Mesenchymal stem cell (in vitro differentiated cells and primary cell): ENCODE measurements around the gene SLCO2B1.

ENCODE experiments used
- DNase-seq: peaks from one replicate; pipeline ENCODE4 v3.0.0-alpha.2; 2013
- H2AFZ ChIP-seq: one replicate; pipeline ENCODE4 v1.6.1; 2013; ENCODE audit warnings: low read depth, mild to moderate bottlenecking, control low read depth, inconsistent platforms, low read length, moderate library complexity
- H2AK5ac ChIP-seq: 2 replicates; pipeline ENCODE4 v1.6.1; 2013; ENCODE audit warnings: low read length, moderate library complexity, mild to moderate bottlenecking, inconsistent platforms; ENCODE audit not compliant: severe bottlenecking
- H2BK120ac ChIP-seq: one replicate; pipeline ENCODE4 v1.6.1; 2013; ENCODE audit warnings: low read depth, mild to moderate bottlenecking, inconsistent platforms, low read length, moderate library complexity
- H2BK12ac ChIP-seq, 2 experiments: one replicate each; pipeline ENCODE4 v1.6.1; 2013; ENCODE audit warnings: inconsistent platforms in 2 of 2, low read length in 2 of 2, mild to moderate bottlenecking in 2 of 2, moderate library complexity in 2 of 2, control low read depth in 1 of 2
- H2BK15ac ChIP-seq: one replicate; pipeline ENCODE4 v1.6.1; 2013; ENCODE audit warnings: mild to moderate bottlenecking, low read depth, inconsistent platforms; ENCODE audit not compliant: poor library complexity, severe bottlenecking
- H2BK5ac ChIP-seq: 2 replicates; pipeline ENCODE4 v1.6.1; 2013; ENCODE audit warnings: low read depth, mild to moderate bottlenecking, low read length, control low read depth, inconsistent platforms; ENCODE audit not compliant: poor library complexity, severe bottlenecking
- H3K14ac ChIP-seq, 2 experiments: one replicate each; pipeline ENCODE4 v1.6.1; 2013; ENCODE audit warnings: inconsistent platforms in 2 of 2, low read length in 2 of 2, control low read depth in 1 of 2, mild to moderate bottlenecking in 1 of 2, moderate library complexity in 1 of 2
- H3K18ac ChIP-seq, 2 experiments: one replicate each; pipeline ENCODE4 v1.6.1; 2013; ENCODE audit warnings: inconsistent platforms in 2 of 2, low read length in 2 of 2, control low read depth in 1 of 2, low read depth in 1 of 2, mild to moderate bottlenecking in 1 of 2
- H3K23ac ChIP-seq, 2 experiments: one replicate each; pipeline ENCODE4 v1.6.1; 2013; ENCODE audit warnings: inconsistent platforms in 2 of 2, low read length in 2 of 2, mild to moderate bottlenecking in 2 of 2, moderate library complexity in 2 of 2, control low read depth in 1 of 2
- H3K27ac ChIP-seq: 2 replicates; pipeline ENCODE4 v1.5.1; 2013; ENCODE audit warnings: mild to moderate bottlenecking, moderate library complexity, low read length, control low read depth, inconsistent platforms; ENCODE audit not compliant: poor library complexity, severe bottlenecking
- H3K27me3 ChIP-seq, 2 experiments: 2 replicates each; pipeline versions ENCODE4 v1.6.1 to v1.7.0; 2013; ENCODE audit warnings: low read length in 2 of 2, mild to moderate bottlenecking in 2 of 2, moderate library complexity in 2 of 2, control low read depth in 1 of 2, inconsistent platforms in 1 of 2; ENCODE audit not compliant: control insufficient read depth in 1 of 2, insufficient read depth in 1 of 2
- H3K36me3 ChIP-seq, 2 experiments: 2 replicates each; pipeline versions ENCODE4 v1.6.1 to v1.7.0; 2013; ENCODE audit warnings: low read length in 2 of 2, control low read depth in 1 of 2, inconsistent platforms in 1 of 2, low read depth in 1 of 2, mild to moderate bottlenecking in 1 of 2; ENCODE audit not compliant: insufficient read depth in 2 of 2, control insufficient read depth in 1 of 2
- H3K4ac ChIP-seq, 2 experiments: one replicate each; pipeline ENCODE4 v1.6.1; 2013; ENCODE audit warnings: inconsistent platforms in 2 of 2, low read length in 2 of 2, mild to moderate bottlenecking in 2 of 2, moderate library complexity in 2 of 2, control low read depth in 1 of 2, low read depth in 1 of 2
- H3K4me1 ChIP-seq: 2 replicates; pipeline ENCODE4 v1.6.1; 2013; ENCODE audit warnings: low read depth, low read length, control low read depth; ENCODE audit not compliant: control insufficient read depth, insufficient read depth
- H3K4me2 ChIP-seq: 2 replicates; pipeline ENCODE4 v1.6.1; 2013; ENCODE audit warnings: low read length, mild to moderate bottlenecking, inconsistent platforms; ENCODE audit not compliant: poor library complexity, severe bottlenecking
- H3K4me3 ChIP-seq, 2 experiments: 2 replicates each; pipeline versions ENCODE4 v1.5.1 to v1.7.0; 2013; ENCODE audit warnings: low read length in 2 of 2, mild to moderate bottlenecking in 2 of 2, control low read depth in 1 of 2, low read depth in 1 of 2; ENCODE audit not compliant: insufficient read depth in 1 of 2
- H3K79me1 ChIP-seq: replicated peaks from 2 replicates; pipeline ENCODE4 v1.6.1; 2013; ENCODE audit warnings: mild to moderate bottlenecking, control low read depth, low read length, inconsistent platforms; ENCODE audit not compliant: poor library complexity, severe bottlenecking
- H3K9ac ChIP-seq: 2 replicates; pipeline ENCODE4 v1.7.0; 2013; ENCODE audit warnings: mild to moderate bottlenecking, low read length, moderate library complexity
- H3K9me3 ChIP-seq: 2 replicates; pipeline ENCODE4 v1.7.0; 2013; ENCODE audit warnings: mild to moderate bottlenecking, low read length; ENCODE audit not compliant: control insufficient read depth
- H4K8ac ChIP-seq: one replicate; pipeline ENCODE4 v1.6.1; 2013; ENCODE audit warnings: inconsistent platforms, mild to moderate bottlenecking, low read length, moderate library complexity
- H4K91ac ChIP-seq: one replicate; pipeline ENCODE4 v1.6.1; 2013; ENCODE audit warnings: mild to moderate bottlenecking, low read length, inconsistent platforms
- WGBS: methylation state at CpG from one replicate; pipeline ENCODE4 v1.1.7; 2013; ENCODE audit warnings: mixed read lengths; 5-methylcytosine and 5-hydroxymethylcytosine counted together

SLCO2B1 gene

DNA sequence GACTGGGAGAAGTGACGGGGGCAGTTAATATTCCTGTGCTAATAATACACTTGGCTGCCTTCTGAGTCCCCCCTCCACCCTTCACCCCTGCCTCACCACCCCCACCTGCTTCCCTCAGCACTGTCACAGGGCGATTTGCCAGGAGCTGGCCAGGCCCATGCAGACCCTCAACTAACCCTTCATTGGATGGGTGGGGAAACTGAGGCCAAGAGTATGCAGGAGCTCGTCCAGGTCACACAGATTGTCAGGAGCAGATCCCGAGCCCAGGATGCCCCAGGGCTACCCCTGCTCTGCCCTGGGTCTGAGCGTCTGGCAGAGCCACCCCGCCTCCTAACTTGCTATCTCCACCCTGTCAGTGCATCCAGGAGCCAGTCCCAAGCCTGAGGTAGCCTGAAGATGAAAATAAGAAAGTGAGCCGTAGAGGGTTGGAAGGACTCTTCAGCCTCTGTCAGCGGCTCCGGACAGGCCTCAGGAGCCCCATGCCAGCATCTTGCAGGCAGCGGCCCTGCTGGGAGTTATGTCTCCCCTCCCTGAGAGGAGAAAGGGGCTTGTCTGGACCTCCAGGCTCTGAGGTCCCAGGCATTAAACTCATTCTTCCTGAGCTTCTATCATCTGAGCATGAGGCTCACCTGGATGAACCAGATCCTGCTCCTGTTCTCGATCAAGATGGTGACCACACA, 95.9 kb downstream of the SLCO2B1 start:
- no peaks in the 10 kb centered on the region for H3K36me3 ChIP-seq
- no peak overlapping the region for H4K91ac ChIP-seq
- H3K27me3 ChIP-seq, result peaks cover 57 to 70% of the 10 kb centered on the region in 2 experiments
- peaks cover 5% of the 10 kb centered on the region for H3K4me1 ChIP-seq
- H3K4me3 ChIP-seq, result no peak overlapping the region
- no peaks in the 10 kb centered on the region for H3K79me1 ChIP-seq
- no peak overlapping the region for H3K4me2 ChIP-seq
- H3K9ac ChIP-seq, result no peak overlapping the region
- H3K23ac ChIP-seq, result no peak overlapping the region
- no peak overlapping the region for H3K27ac ChIP-seq
- no peak overlapping the region for H2BK120ac ChIP-seq
- H2BK5ac ChIP-seq, result no peak overlapping the region
- no peak overlapping the region for H3K18ac ChIP-seq
- no peak overlapping the region for H2AFZ ChIP-seq
- no peak overlapping the region for H3K4ac ChIP-seq
- H2BK15ac ChIP-seq, result no peak overlapping the region
- H3K14ac ChIP-seq, result no peak overlapping the region
- no peak for DNase-seq
- WGBS, result 81% methylated on average over 9 of the region's 11 CpGs
- no peaks in the 10 kb centered on the region for H3K9me3 ChIP-seq
- no peak overlapping the region for H2BK12ac ChIP-seq
- H2AK5ac ChIP-seq, result no peak overlapping the region
- H4K8ac ChIP-seq, result no peak overlapping the region

DNA sequence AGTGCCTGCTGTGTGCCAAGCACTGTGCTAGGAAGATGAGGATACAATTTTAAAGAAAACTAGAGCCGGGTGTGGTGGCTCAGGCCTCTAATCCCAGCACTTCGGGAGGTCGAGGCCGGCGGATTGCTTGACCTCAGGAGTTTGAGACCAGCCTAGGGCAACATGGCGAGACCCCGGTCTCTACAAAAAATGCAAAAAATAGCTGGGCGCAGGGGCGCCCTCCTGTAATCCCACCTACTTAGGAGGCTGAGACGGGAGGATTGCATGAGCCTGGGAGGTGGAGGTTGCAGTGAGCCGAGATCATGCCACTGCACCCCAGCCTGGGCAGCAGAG, 98.0 kb downstream of the SLCO2B1 start:
- H3K18ac ChIP-seq, result no peak overlapping the region
- no peak overlapping the region for H2AFZ ChIP-seq
- H3K4ac ChIP-seq, result no peak overlapping the region
- no peak overlapping the region for H2BK5ac ChIP-seq
- peaks cover 38 to 53% of the 10 kb centered on the region in 2 experiments for H3K27me3 ChIP-seq
- no peak overlapping the region for H2BK120ac ChIP-seq
- H3K4me2 ChIP-seq, result no peak overlapping the region
- H3K14ac ChIP-seq, result no peak overlapping the region
- DNase-seq, result no peak
- H3K9ac ChIP-seq, result no peak overlapping the region
- H2BK15ac ChIP-seq, result no peak overlapping the region
- H2BK12ac ChIP-seq, result no peak overlapping the region
- peaks cover 9% of the 10 kb centered on the region for H3K9me3 ChIP-seq
- no peak overlapping the region for H3K27ac ChIP-seq
- no peak overlapping the region for H3K4me3 ChIP-seq
- no peak overlapping the region for H3K23ac ChIP-seq
- no peaks in the 10 kb centered on the region for H3K36me3 ChIP-seq
- no peak overlapping the region for H4K91ac ChIP-seq
- H4K8ac ChIP-seq, result no peak overlapping the region
- no peak overlapping the region for H2AK5ac ChIP-seq
- 31% methylated on average over 9 of the region's 11 CpGs for WGBS
- peaks cover 2% of the 10 kb centered on the region for H3K4me1 ChIP-seq
- H3K79me1 ChIP-seq, result no peaks in the 10 kb centered on the region

DNA sequence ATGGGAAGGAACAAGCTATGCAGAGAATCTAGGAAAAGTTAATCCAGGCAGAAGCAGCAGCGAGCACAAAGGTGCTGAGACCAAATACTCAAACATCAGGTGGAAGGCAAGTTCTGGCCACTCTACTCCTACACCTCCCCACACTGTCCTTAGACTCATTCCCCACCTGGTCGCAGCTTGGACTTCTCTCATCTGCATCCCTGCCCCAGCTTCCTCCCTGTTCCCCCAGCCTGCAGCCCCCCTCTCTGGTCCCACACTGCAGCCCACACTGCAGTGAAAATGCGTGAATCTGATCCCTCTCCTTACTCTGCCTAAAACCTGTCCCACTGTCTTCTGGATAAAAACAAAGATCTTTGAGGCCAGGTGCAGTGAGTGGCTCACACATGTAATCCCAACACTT, 98.8 kb downstream of the SLCO2B1 start:
- Histone ChIP-seq H2BK120ac (no peak overlapping the region), H3K9me3 (peaks cover 9% of the 10 kb centered on the region), H4K91ac (no peak overlapping the region), H3K4me2 (no peak overlapping the region), H2BK12ac (no peak overlapping the region), H2BK15ac (no peak overlapping the region), H3K23ac (no peak overlapping the region), H4K8ac (no peak overlapping the region), H2AK5ac (no peak overlapping the region), H3K79me1 (no peaks in the 10 kb centered on the region), H3K9ac (no peak overlapping the region), H2AFZ (no peak overlapping the region), H3K36me3 (no peaks in the 10 kb centered on the region), H3K4me3 (no peak overlapping the region), H3K4me1 (peaks cover 2% of the 10 kb centered on the region), H2BK5ac (no peak overlapping the region), H3K14ac (no peak overlapping the region), H3K27ac (no peak overlapping the region), H3K18ac (no peak overlapping the region), H3K27me3 (peaks cover 30 to 45% of the 10 kb centered on the region in 2 experiments), H3K4ac (no peak overlapping the region)
- no peak for DNase-seq
- WGBS, result 87% methylated on average over 3 of the region's 3 CpGs

DNA sequence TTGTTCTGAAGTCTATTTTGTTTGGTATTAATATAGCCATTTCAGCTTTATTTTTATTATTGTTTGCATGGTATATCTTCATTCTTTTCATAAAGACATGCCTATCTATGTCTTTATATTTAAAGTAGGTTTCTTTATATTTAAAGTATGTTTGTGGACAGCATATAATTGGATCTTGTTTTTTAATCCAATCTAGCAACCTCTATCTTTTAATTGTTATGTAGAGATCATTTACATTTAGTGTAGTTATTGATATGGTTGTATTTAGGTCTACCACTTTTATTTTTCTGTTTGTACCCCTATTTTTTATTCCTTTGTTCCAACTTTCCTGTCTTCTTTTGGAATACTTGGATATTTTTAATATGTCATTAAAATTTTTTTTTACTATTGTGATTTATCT, 103.4 kb downstream of the SLCO2B1 start:
- Histone ChIP-seq H3K4me3 (no peak overlapping the region), H3K27me3 (peaks cover 19 to 33% of the 10 kb centered on the region in 2 experiments), H3K4me2 (no peak overlapping the region), H3K4me1 (no peaks in the 10 kb centered on the region), H2BK15ac (no peak overlapping the region), H2BK5ac (no peak overlapping the region), H3K4ac (no peak overlapping the region), H3K27ac (no peak overlapping the region), H3K9ac (no peak overlapping the region), H2AFZ (no peak overlapping the region), H3K36me3 (no peaks in the 10 kb centered on the region), H4K8ac (no peak overlapping the region), H2AK5ac (no peak overlapping the region), H2BK12ac (no peak overlapping the region), H4K91ac (no peak overlapping the region), H3K18ac (no peak overlapping the region), H2BK120ac (no peak overlapping the region), H3K23ac (no peak overlapping the region), H3K79me1 (no peaks in the 10 kb centered on the region), H3K9me3 (peaks cover 9% of the 10 kb centered on the region), H3K14ac (no peak overlapping the region)
- no peak for DNase-seq
